GM21528 (cell line): ENCODE measurements around the gene NDUFS3.
"Not testable (repeated sequence)": the region's sequence is repeated elsewhere in the genome, so short reads cannot be mapped to it uniquely, and the experiment has no call there.

Experiments
- ATAC-seq: cut with Tn5 transposase; IDR thresholded peaks from one replicate; pipeline ENCODE4 v1.9.1; 2021; ENCODE audit warnings: mild to moderate bottlenecking, moderate library complexity; ENCODE audit not compliant: unreplicated experiment, low FRiP score

NDUFS3 gene

DNA sequence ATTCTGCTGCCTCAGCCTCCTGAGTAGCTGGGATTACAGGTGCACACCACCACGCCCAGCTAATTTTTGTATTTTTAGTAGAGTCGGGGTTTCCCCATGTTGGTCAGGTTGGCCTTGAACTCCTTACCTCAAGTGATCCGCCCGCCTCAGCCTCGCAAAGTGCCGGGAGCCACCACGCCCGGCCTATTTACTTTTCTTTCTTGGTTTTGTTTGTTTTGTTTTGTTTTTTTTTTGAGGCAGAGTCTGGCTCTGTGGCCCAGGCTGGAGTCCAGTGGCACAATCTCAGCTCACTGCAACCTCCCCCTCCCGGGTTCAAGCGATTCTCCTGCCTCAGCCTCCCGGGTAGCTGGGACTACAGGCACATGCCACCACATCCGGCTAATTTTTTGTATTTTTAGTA lies 21.9 kb upstream of the NDUFS3 start:
- ATAC-seq: not testable (repeated sequence)

DNA sequence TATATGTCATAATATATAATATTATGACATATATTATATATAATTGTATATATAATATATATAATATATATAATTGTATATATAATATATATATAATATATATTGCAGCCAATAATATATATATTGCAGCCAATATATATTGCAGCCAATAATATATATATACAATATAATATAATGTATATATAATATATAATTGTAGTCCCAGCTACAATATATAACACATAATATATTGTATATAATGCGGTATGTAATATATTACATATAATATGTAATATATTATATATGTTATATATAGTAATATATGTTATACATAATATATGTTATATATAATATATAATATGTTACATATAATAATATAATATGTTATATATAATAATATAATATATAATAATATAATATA lies 20.2 kb upstream of the NDUFS3 start:
- no peak for ATAC-seq

DNA sequence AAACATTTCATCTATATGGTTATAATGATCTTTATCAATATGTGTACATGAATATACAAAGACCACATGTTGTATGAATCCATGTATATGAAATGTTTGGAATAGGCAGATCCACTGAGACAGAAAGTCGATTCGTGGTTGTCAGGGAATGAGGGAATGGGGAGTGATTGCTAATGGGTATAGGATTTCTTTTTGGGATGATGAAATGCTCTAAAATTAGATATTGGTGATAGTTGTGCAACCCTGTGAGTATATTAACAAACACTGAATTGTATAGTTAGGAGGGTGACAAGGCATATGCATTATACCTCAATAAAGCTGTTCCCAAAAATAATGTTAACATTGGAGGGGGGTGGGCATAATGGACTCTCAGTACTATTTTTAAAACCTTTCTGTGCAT lies 18.4 kb upstream of the NDUFS3 start:
- no peak for ATAC-seq

DNA sequence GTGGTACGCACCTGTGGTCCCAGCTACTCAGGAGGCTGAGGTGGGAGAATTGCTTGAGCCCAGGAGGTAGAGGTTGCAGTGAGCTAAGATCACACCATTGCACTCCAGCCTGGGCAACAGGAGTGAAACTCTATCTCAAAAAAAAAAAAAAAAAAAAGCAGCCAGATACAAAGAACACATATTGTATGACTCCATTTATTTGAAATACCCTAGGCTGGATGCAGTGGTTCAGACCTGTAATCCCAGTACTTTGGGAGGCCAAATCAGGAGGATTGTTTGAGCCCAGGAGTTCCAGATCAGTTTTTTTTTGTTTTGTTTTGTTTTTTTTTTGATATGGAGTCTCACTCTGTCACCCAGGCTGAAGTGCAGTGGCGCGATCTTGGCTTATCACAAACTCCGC lies 16.5 kb upstream of the NDUFS3 start:
- not testable (repeated sequence) for ATAC-seq

DNA sequence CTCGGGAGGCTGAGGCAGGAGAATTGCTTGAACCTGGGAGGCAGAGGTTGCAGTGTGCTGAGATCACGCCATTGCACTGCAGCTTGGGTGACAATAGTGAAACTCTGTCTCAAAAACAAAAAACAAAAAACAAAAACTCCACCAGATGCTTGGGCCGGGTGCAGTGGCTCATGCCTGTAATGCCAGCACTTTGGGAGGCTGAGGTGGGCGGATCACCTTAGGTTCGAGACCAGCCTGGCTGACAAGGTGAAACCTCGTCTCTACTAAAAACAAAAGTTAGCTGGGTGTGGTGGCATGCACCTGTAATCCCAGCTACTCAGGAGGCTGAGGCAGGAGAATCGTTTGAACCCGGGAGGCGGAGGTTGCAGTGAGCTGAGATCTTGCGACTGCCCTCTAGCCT lies 14.5 kb upstream of the NDUFS3 start:
- ATAC-seq: not testable (repeated sequence)

DNA sequence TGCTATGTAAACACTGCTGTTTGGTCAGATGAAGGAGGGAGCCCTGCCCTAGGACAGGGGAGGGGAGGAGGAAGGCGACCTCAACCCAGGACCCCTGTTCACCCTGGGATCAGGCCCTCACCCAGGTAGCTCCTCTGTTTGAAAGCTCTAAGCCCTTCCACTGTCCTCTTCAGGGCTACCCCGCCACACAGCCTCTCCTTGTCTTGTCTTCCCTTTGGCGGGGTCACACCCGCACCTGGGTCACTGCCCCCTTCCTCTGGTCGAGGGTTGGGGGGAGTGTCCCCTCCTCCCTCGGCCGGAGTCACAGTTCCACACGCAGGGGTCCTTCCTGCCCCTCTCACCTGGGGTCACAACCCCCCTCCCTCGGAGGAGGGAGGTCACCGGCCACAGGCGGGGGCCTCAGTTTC lies 13.9 kb upstream of the NDUFS3 start:
- ATAC-seq: peak; percentile 25

DNA sequence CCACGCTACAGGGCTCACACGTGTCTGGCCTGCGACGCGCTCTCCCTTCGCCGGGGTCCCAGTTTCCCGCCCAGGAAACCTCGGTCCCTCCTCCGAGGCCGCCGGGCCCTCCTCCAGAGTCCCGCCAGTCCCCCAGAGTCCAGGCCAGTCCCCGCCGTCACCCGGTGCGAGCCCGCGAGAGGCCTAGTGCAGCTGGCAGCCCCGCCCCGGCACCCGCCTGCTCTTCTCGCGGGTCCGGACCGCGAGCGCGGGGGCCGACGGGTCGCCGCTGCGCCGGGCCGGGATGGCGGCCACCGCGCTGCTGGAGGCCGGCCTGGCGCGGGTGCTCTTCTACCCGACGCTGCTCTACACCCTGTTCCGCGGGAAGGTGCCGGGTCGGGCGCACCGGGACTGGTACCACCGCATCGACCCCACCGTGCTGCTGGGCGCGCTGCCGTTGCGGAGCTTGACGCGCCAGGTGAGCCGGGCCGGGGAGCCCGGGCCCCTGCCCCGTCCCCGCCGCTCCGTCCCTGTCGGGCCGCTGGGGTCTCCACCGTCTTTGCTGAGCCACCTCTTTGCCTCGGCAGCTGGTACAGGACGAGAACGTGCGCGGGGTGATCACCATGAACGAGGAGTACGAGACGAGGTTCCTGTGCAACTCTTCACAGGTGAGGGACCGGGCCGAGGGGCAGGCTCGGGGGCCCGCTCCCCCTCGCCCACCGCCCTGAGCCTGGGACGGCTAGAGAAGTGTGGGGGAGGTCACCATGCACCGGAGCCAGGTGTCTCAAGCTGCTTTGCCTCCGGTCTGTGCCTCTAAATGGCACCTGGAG lies 13.3 kb upstream of the NDUFS3 start, which contains the start of gene PTPMT1:
Gene PTPMT1, plus strand, starts transcription at position 260 of the 809 bp plus-strand sequence. Its CDS starts 24 bp downstream, at position 284.
- peak; percentile 79 for ATAC-seq

DNA sequence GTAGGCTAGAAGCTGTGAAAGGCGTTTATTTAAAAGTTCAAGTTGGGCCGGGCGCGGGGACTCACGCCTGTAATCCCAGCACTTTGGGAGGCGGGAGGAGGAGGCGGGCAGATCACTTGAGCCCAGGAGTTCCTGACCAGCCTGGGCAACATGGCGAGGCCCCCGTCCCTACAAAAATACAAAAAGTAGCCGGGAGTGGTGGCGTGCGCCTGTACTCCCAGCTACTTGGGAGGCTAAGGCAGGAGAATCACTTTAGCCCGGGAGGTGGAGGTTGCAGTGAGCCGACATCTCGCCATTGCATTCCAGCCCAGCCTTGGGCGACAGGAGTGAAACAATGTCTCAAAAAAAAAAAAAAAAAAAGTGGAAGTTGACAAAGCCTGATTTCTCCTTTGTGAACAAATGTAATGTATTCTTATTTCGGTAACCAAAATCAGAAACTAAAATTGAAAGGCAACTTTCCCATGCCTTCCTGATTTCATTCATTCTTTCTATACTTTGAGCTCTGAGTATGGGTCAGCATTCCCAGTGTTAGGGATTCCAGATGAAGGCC lies 12.7 kb upstream of the NDUFS3 start:
- ATAC-seq: peak; percentile 9

DNA sequence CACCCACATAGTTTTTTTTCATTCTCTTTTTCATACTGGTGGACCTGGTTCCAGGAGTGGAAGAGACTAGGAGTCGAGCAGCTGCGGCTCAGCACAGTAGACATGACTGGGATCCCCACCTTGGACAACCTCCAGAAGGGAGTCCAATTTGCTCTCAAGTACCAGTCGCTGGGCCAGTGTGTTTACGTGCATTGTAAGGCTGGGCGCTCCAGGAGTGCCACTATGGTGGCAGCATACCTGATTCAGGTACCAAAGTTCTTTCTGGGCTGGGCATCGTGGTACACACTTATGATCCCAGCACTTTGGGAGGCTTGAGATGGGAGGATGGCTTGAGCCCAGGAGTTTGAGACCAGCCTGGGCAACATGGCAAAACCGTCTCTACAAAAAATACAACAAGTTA lies 9.2 kb upstream of the NDUFS3 start:
- ATAC-seq: no peak

DNA sequence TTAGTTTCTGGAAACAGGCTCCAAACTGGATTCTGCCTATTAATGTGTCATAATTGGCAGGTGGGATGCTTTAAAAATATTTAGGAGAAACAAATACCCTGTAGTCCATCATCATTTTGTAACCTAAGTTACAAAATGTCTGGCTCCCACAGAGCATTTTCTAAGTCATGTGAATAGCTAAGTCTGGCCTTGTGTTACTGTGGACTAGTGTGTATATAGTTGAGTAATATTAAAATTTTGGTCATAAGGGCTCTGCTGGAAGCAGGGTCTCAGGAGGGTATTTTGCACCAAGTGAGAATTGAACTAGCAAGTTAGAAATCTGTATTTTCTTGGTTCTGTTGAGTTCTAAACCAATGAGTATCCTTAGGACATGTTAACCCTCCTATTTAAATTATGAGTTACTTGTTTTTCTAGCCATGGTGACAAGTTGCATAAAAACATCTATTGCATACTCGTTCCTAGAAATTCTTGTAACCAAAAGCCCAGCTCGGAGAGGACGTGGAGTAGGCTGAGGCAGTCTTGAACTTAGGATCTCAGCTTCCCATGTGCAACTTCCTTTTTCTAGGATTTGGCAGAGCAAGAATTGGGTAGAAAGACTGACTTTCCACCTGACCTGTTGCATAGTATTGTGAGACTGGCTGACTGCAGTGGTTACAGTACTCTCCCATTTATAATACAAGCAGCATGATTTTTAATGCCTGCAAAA lies 8.1 kb upstream of the NDUFS3 start:
- no peak for ATAC-seq

DNA sequence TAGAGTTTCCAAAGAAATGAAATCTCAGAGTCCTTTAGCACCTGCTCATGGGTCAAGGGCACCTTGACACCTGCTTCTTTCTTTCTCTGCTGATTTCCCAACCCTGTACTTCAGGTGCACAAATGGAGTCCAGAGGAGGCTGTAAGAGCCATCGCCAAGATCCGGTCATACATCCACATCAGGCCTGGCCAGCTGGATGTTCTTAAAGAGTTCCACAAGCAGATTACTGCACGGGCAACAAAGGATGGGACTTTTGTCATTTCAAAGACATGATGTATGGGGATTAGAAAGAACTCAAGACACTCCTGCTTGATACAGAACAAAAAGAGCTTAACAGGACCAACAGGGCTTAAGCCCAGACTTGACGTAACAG lies 7.5 kb upstream of the NDUFS3 start:
- ATAC-seq: no peak

DNA sequence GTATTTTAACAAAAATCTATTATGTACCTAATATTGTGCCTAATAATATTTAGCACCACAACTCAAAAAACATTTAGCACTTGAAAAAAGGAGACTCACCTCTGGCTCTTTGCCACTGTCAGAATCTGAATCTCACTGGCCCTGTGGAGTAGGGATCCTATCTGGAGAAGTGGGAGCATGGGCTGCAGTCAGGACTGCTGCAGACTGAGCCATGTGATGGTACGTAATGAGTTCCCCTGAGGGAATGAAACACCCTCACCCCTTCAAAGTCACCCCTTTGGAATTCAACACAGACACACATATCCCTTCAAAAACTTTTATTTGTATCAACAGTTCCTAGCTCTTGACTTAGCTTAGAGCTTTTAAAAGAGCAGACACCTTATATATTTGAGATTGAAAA lies 7.0 kb upstream of the NDUFS3 start:
- ATAC-seq: no peak

DNA sequence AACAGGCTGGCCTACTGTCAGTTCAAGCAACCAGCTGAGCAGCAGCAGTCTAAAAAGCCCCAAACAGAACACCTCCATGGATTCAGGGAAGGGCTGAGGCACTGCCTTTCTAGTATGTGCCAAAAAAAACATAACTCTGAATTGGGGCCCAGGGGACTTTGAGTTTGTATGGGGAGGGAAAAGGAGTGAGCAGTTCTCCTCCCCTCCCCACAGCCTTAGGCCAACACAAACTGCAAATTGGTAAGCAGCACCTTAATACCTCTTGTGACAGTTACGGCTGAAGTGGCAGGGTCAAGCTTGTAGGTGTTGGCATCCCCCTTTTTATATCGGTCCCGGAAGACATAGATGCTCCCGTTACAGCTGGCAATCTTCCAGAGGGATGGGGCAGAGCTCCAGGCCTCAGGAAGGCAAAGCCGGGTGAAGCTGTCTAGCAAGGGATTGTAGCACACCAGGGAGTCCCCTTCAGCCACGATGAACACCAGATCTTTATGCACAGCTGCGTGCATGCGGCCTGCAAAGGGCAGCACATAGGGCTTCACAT lies 6.1 kb upstream of the NDUFS3 start:
- ATAC-seq: no peak

DNA sequence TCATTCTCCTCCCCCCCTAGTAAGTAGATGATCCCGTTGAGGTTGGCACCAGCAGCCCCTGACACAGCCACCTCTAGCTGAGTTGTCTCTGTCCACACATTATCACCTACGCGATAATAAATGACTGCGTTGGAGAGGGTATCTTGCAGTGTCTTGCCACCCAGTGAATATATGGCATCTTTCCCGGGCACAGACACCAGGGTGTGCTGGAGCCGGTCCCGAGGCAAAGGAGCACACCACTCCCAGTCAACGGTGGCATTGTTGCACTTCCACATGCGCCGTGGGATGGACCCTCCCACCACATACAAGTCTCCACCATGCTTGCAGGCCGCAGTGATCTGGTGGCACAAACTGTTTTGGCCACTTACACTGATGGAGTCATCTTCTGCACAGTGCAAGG lies 5.6 kb upstream of the NDUFS3 start:
- ATAC-seq: no peak

DNA sequence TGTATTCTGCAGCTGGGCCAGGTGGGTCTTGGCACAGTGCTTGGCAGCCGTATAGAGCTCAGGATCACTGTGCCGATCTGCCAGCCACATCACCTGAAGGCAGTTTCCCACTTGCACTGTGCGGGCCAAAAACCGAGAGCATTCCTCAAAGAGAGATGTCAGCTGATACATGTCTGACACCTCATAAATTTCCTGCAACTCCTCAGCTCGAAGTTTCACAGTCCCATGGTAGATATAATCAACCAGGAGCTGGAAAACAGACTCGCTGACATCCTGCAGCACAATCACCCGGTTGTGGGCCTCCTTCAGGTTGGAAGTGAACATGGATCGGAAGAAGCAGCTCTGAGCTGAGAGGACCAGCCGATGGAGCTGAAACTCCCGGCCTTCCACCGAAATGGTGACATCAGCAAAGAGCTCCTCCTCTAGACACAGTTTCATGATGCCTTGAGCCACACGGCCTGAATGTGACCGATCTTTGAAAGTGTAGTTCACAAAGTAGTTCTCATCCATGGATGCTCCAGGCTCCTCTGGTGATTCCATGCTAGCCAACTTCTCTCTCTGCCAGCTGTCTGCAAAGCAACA lies 1.3 kb upstream of the NDUFS3 start:
- ATAC-seq: no peak

DNA sequence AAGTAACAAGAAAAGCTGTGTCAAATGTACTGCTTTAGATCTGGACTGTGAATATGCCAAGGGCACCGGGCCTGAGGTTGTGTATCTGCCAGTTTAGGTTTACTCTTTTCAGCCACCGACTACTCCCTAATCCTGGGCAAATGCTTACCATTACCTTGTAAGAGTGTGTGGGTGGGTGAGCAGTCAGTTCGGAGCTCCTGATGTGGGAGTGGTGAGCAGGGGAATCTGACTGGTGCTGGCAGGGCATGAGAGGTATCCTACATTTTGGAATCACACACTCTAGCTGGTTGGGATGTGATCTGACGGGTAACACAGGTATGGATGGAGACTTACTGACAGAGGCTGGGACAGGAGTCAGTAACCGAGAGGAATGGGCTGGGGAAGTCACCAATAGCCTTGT lies 5.0 kb downstream of the NDUFS3 start:
- ATAC-seq: no peak

DNA sequence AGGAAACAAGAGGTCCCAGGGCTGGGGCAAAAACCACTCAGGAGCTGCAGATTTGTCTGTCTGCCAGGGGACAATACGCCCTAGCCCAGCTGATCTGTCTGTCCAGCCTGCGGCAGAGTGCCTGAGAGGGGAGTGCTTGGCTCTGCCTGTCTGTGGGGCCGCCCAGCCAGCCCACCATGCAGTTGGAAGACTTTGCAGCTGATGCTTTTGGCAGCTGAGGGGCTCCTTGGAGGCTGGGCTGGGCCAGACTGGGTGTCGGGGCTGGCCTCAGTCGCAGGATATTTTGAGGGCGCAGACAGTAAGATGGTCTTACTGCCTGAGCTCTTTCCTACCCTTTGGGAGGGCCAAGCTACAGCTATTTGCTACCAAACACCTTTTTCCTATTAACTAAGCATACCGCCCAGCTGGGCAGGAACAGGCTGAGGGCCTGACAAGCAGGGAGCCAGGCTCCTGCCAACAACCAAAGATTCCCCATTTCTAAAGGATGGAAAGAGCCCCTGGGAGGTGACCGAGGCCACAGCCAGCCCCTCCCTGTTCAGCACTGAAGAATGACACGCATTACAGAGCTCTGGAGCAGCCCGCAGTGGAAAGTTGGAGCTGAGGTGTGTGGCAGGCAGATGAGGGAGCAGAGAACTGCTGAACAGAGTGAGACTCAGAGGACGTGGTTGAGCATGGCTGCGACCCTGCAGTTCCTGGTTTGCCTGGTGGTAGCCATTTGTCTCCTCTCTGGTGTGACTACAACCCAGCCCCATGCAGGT lies 7.4 kb downstream of the NDUFS3 start, which contains the start of gene FAM180B:
Gene FAM180B, plus strand, starts transcription at position 581 of the 758 bp plus-strand sequence. Its CDS starts 91 bp downstream, at position 672.
- ATAC-seq: no peak

DNA sequence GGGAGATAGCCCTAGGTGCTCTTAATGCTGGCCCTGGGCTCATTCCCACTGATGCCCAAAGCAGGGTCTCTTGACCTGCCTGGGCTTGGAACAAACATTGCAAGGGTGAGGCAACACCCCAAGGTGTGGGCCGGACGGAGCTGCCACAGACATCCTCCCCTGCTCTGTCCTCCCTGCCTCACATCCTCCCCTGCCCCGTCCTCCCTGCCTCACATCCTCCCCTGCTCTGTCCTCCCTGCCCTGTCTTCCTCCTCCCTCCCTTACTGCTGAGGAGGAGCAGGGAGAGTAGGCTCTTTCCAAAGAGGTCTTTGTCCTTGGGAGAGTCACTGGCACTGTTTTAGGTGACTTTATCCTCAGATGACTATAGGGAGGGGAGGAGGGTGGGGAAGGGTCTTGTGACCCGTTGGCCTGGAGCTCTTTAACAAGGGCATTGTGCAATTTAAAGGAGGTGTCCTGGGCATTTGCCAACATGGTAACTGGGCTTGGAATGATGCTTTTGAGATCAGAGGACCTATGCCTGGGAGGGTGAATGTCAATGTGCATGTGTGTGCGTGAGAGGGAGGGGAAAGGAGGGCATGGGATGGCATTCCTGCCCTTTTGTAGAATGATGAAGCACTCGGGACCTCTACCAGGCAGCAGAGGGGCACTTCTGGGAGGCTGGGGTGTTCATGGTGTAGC lies 8.3 kb downstream of the NDUFS3 start:
- ATAC-seq: no peak

DNA sequence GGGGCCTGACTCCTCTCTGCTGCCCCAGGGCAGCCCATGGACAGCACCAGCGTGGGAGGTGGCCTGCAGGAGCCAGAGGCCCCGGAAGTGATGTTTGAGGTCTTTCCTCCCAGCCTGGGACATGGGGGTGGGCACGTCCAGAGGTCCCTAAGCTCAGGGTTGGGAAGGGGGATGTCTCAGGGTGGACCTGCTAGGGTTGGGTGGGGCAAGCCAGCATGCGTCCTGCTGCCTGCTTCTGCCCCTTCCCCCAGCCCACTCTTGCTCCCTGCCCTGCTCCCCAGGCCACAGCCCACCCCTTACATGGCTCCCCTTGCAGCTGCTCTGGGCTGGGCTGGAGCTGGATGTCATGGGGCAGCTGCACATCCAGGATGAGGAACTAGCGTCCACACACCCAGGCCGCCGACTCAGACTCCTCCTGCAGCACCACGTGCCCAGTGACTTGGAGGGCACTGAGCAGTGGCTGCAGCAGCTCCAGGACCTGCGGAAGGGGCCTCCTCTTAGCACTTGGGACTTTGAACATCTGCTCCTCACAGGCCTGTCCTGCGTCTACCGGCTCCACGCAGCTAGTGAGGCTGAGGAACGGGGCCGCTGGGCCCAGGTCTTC lies 9.0 kb downstream of the NDUFS3 start:
- no peak for ATAC-seq
